Measurements from ENCODE around the gene ICAM2.
"Not testable (repeated sequence)": the region's sequence is repeated elsewhere in the genome, so short reads cannot be mapped to it uniquely, and the experiment has no call there.

The ICAM2 gene

DNA sequence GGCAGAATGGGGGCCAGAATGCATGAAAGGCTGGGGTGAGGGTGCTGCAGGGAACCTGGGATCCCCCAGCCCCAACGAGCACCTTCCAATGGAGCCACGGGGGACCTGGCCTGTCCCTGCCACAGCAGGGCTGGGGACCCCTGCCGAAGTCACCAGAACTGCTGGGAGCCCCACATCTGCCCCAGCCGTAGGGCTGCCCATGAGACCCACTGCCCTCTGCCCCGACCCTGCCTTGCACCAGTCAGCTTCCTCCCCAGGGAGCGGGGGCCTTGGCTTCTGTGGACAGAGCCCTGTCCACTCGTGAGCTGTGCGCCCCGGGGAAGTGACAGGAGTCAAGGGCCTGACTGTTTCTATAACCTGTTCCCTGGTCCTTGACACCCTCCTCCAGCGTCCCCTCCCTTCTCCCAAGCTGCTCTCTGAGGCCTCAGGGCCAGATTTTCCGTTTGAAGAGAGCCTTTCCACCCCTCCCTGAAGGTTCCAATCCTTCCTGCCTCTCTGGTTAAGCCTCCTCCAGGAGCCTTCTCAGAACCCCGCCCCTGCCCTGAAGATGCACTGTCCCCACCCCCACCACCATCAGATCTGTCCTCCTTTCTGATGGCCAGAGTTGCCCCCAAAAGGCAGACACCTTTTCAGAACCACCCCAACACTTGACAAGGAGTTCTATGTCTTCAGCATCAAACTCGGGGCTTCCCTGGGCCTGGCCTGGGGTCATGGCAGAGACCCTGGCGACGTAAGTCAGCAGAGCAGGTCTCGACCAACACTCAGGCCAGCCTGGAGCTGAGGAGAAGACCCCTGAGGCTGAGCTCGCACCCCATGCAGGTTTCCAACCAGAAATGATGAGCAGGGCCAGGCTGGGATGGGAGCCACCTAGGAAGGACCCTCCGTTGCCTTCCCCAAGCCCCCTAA is 33.0 kb downstream of the ICAM2 start:
- H3K4me3 ChIP-seq (ENCODE audit: low read depth, low read length) = no peak overlapping the region
- no peak for DNase-seq (ENCODE audit: low read depth)
- in situ Hi-C loops (cut with HindIII; ENCODE audit: low sequenced_read_pairs) = no loop called here
- TF ChIP-seq CTCF (IDR thresholded peaks at IDR 0.05; ENCODE audit: low read depth, low read length, missing control alignments) = no peak

- in situ Hi-C loops (cut with HindIII; ENCODE audit: low sequenced_read_pairs) = no loop called here
- no peak for DNase-seq (ENCODE audit: low read depth)
- H3K4me3 ChIP-seq (ENCODE audit: low read depth, low read length) = no peak overlapping the region
- no peak for TF ChIP-seq CTCF (IDR thresholded peaks at IDR 0.05; ENCODE audit: low read depth, low read length, missing control alignments)
Observed at GRCh38 chr17:63986821-63987220, 33.6 kb downstream of the ICAM2 start.

DNA sequence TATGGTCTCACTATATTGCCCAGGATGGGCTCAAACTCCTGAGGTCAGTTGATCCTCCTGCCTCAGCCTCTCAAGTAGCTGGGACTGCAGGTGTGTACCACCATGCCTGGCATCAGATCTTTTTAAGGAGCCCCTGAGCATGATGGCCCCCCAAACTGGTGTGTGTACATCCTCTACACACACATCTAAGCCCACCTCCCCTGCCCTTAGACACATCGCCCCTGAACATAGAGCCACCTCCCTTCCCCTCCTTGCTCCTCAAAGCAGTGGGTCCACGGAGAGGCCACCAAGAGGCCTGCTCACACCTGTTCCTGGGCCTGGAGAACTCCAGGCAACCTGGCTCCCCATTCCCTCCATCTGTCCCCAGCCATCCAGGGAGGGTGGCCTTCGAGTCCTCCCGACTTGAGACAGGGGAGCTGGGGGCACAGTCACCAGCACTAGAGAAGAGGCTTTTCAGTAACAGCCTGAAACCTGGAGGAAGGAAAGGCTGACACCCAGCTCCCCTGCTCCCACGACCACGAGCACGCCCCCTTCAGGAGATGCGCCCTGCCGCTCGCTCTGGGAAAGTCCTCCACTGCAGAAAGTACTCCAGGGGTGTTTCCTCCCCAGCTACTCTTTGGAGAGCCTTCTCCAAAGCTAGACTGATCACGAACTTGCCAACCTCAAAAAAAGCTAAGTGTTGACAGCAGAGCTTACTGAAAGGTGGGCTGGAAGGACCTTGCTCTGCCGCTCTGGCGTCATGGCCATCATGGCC is 34.9 kb downstream of the ICAM2 start:
- in situ Hi-C loops (cut with HindIII; ENCODE audit: low sequenced_read_pairs) = no loop called here
- H3K4me3 ChIP-seq (ENCODE audit: low read depth, low read length) = no peak overlapping the region
- no peak for DNase-seq (ENCODE audit: low read depth)
- TF ChIP-seq CTCF (IDR thresholded peaks at IDR 0.05; ENCODE audit: low read depth, low read length, missing control alignments) = no peak

GRCh38 chr17:63984651-63985386 is 35.6 kb downstream of the ICAM2 start:
- in situ Hi-C loops (cut with HindIII; ENCODE audit: low sequenced_read_pairs) = loop anchor here (5.0 kb wide), 1 partner anchor 58 kb away; no protein-coding TSS in a partner anchor
- no peak for TF ChIP-seq CTCF (IDR thresholded peaks at IDR 0.05; ENCODE audit: low read depth, low read length, missing control alignments)

DNA sequence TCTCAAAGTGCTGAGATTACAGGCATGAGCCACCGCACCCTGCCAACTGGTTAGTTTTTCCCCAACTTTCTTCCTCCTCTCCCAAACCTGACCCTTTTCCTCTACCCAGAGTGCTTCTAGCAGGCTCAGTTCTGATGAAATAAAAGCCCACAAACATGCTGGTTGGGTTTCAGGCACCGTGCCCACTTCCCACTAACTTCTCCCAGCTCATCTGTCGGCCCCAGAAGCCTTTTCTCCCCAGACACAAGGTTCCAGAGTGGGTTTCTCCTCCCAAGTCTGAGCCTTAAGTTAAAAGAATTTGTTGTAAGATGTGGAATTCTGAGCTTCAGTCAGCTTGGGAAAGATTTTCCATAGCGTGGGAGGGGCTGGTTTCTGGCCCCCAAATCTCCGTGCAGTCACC is 36.2 kb downstream of the ICAM2 start:
- no peak for TF ChIP-seq CTCF (IDR thresholded peaks at IDR 0.05; ENCODE audit: low read depth, low read length, missing control alignments)
- in situ Hi-C loops (cut with HindIII; ENCODE audit: low sequenced_read_pairs) = loop anchor here (5.0 kb wide), 1 partner anchor 57 kb away; no protein-coding TSS in a partner anchor
- no peak overlapping the region for H3K4me3 ChIP-seq (ENCODE audit: low read depth, low read length)
- DNase-seq (ENCODE audit: low read depth) = peak; percentile 66

More at GRCh38 chr17:63984651-63985386, 35.6 kb downstream of the ICAM2 start:
- no peak overlapping the region for H3K4me3 ChIP-seq (ENCODE audit: low read depth, low read length)
- DNase-seq (ENCODE audit: low read depth) = peak; percentile 74

GRCh38 chr17:63983320-63983719 is 37.1 kb downstream of the ICAM2 start:
- in situ Hi-C loops (cut with HindIII; ENCODE audit: low sequenced_read_pairs) = loop anchor here (5.0 kb wide), 1 partner anchor 56 kb away; no protein-coding TSS in a partner anchor
- no peak for DNase-seq (ENCODE audit: low read depth)
- no peak for TF ChIP-seq CTCF (IDR thresholded peaks at IDR 0.05; ENCODE audit: low read depth, low read length, missing control alignments)
- H3K4me3 ChIP-seq (ENCODE audit: low read depth, low read length) = no peak overlapping the region

DNA sequence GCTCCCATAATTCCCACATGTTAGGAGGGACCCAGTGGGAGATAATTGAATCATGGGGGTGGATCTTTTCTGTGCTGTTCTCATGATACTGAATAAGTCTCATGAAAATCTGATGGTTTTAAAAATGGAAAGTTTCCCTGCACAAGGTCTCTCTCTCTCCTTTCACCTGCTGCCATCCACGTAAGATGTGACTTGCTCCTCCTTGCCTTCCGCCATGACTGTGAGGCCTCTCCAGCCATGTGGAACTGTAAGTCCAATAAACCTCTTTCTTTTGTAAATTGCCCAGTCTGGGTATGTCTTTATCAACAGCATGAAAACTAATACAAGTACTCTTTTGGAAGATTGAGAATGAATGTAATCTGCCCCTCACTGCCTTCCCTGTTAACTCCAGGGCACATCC is 37.8 kb downstream of the ICAM2 start:
- in situ Hi-C loops (cut with HindIII; ENCODE audit: low sequenced_read_pairs) = loop anchor here (5.0 kb wide), 1 partner anchor 55 kb away; no protein-coding TSS in a partner anchor
- not testable (repeated sequence) for DNase-seq (ENCODE audit: low read depth); H3K4me3 ChIP-seq (ENCODE audit: low read depth, low read length)

All from astrocyte of the cerebellum (primary cell).